Inflammatory macrophage treated with lipopolysaccharide for 4 hours (primary cell): ENCODE measurements around the gene QKI.
"Not testable (repeated sequence)": the region's sequence is repeated elsewhere in the genome, so short reads cannot be mapped to it uniquely, and the experiment has no call there.

ENCODE experiments used
- DNase-seq: peaks from one replicate; pipeline ENCODE4 v3.0.0-alpha.2; 2020

Gene QKI

GRCh38 chr6:163415620-163416556 lies 1.4 kb downstream of the QKI start:
- DNase-seq: peak; percentile 89

DNA sequence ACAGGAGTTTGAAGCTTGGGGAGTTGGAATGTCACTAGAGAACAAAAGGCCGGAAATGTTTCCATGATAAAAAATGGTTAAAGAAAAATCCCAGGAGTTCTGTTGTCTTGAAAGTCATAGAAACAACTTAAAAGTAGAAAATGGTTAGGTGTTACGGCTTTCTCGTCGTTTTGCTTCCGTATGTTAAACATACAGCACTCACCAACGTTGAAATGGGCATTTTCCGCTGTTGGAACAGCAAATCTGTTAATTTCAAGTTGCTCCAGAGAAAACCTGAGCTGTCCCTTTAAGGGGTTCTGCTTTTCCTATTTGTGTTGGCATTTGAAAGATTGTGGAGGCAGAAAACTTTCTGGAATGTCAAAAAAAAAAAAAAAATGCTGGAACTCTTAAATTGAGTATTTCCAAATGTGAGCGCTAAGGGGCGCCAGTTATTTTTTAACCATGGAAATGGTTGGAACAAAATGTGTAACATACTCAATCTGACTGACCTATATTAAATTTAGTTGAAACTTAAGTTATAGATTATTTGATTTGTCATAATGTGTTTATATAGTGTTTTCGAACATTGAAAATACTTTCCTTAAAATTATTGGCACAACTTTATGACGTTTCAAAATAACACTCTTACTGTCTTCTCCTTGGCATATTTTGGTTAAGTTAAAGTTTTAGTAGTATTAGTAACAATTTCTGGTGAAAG lies 2.2 kb downstream of the QKI start:
- DNase-seq: peak; percentile 73

DNA sequence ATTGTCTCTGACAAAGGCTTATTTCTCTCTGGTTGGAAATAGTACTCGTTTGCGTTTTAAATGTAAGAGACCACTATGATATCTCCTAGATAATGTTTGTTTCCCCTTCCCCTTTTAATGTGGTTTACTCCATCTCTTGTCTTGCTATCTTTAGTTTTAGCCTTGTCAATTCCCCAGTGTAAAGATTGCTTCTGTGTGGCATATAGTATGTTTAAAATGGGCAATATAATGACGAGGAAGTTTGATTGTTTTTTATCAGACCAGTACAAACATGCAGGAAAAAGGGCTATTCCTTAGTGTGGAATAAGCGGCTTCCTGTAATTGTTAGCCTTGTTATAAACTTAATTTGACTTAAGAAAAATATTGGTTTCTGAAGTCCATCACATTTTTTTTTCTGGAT lies 3.1 kb downstream of the QKI start:
- no peak for DNase-seq

DNA sequence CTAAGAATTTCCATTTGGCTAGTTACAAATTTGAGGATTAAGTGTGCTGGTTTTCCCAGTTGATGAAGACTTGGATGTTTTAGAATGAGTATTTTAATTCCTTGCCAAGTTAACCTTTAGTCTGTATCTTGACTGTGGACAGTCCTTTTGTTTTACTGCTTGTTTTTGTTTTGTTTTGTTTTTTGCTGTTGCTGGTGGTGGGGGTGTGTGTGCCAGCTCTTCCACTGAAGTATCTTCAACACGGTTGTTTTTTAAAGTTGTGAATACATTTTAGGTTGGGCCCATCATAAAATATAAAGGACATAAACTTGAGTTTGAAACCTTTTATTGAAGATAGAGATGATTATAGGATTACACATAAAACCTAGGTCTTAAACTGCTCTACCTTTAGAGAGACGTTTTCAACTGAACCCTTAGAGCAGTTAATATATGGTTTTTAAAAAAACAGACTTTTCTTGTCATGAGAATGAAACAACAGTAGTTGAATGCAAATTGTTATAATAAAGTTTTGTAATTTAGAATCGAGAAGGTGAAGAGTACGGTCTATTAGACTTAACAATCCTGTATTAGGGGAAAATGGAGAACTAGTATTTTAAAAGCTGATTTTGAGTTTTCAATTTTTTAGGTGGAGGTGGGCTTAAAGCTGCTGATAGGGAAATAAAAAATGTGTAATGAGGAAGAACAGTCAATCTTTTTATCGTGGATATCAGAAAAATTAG lies 4.0 kb downstream of the QKI start:
- DNase-seq: no peak

GRCh38 chr6:163419413-163420288 lies 5.1 kb downstream of the QKI start:
- peak; percentile 55 for DNase-seq

DNA sequence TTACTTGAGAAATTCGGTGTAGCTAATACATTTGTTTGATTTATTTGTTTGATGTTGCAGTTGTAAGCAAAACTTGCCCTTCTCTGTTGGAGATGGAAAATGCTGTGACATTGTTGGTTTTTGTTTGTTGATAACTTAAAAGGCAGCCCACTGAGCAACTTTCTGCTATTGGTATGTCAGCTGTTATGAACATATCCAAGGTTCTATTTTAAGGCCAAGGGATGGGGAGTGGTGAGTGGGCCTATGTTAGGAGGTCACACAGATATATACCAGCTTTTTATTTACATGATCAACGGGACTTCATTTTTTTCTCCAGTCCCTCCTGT lies 5.7 kb downstream of the QKI start:
- no peak for DNase-seq

DNA sequence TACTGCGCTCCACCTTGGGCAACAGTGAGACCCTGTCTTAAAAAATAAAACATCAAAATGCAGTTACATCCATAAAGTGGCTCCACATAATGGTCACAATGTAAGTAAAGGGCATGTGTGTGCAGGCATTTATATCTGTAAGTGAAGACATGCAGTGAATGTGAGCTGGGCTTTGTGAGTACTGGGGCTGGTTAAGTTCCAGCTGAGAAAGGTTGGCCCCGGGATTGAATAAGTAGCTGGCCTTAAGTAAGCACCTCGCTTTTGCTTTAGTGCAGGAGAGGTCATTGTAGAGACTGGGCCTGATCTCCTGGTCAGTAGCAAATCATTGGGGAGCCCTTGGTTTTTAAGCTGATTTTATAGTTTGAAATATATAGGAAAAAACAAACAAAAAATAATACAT lies 8.0 kb downstream of the QKI start:
- DNase-seq: no peak

- no peak for DNase-seq
Observed at GRCh38 chr6:163423696-163424095, 9.2 kb downstream of the QKI start.

GRCh38 chr6:163427498-163428254 lies 13.2 kb downstream of the QKI start:
- peak; percentile 75 for DNase-seq

DNA sequence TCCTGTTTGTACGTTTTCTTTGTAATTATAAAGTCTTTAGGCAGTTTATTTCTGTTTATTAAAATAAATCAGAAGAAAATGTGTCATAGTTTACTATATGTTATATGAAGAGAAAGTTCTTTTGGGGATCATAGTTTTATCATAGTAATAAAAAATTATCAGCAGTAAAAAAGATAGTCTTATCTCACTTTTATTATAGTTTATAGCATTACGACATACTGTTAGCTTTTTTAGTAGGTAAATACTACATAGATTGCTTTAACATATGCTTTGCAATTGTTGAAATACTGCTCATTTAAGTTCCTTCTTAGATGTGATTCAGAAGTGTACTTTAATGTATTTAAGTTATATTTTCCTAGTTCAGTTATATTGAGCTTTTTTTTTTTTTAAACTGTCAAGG lies 13.9 kb downstream of the QKI start:
- no peak for DNase-seq

GRCh38 chr6:163429858-163430448 lies 15.4 kb downstream of the QKI start:
- DNase-seq: no peak

DNA sequence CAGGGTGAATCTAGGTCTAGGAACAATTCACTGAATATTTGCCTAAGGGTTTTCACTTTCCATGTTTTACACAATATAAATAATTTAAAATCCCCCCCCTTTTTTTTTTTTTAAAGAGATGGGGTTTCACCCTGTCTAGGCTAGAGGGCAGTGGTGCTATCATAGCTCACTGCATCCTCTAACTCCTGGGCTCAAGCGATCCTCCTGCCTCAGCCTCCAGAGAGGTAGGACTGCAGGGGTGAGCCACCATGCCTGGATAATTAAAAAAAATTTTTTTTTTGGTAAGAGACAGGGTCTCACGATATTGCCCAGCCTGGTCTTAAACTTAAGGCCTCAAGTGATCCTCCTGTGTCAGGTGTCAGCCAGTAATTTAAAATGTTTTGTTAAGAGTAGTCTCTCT lies 17.8 kb downstream of the QKI start:
- no peak for DNase-seq

DNA sequence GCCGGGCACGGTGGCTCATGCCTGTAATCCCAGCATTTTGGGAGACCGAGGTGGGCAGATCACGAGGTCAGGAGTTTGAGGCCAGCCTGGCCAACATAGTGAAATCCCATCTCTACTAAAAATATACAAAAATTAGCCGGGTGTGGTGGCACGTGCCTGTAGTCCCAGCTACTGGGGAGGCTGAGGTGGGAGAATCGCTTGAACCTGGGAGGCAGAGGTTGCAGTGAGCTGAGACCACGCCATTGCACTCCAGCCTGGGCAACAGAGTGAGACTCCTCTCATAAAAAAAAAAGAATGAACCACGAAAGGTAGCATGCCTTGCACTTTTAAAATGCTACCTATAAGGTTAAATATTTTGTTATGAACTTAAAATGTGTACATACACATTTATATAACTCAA lies 19.0 kb downstream of the QKI start:
- DNase-seq: not testable (repeated sequence)

GRCh38 chr6:163435023-163435422 lies 20.5 kb downstream of the QKI start:
- no peak for DNase-seq

DNA sequence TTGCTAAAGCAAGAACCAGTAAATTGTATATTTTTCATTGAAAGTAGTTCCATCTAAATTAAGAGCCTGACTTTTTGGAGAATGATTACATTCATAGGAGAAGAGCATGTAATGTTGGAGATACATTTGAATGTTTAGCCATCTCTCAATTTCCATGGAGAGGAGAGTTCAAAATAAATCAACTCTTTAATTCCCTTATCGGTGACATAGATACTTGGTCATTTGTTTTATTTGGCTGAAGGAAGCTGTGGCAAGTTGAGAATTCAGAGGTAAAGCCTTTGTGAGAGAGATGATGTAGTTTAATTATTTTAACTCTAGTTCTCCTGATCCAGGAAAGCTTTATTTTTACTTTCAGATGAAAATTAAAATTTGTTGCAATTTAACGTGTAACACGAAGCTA lies 22.3 kb downstream of the QKI start:
- no peak for DNase-seq

DNA sequence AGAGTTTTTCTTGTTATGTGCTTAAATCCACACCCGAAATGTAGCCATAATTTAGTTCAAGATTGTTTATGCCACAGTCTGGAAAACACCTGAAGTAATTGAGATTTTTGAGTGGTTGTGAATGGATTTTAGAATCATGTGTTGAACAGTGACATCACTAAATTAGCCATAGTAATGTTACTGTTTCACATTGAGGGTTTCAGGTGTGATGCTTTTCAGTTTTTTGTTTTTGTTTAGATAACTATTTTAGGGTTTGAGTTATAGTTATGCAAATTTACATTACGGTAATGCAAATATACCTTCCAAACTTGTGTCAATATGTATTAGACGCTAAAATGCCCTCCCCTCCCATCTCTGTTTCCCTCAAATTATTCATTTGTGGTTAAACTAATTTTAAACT lies 22.9 kb downstream of the QKI start:
- DNase-seq: no peak

DNA sequence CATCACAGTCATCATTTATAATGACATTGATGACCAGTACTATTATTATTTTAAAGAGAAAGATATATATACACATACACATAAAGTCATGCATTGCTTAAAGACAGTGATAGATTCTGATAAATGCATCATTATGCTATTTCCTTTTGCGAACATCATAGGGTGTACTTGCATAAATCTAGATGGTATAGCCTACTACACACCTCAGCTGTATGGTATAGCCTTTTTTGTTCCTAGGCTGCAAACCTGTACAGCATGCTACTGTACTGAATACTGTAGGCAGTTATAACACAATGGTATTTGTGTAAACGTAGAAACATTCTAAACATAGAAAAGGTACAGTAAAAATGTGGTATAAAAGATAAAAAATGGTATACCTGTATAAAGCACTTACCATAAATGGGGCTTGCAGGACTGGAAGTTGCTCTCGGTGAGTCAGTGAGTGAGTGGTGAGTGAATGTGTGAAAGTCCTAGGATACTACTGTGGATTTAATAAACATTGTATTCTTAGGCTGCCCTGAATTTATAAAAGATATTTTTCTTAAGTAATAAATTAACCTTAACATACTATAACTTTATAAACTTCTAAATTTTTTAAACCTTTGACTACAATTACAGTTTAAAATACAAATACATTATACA lies 23.9 kb downstream of the QKI start:
- no peak for DNase-seq

- no peak for DNase-seq
Observed at GRCh38 chr6:163438940-163439335, 24.4 kb downstream of the QKI start.

- DNase-seq: not testable (repeated sequence)
Observed at GRCh38 chr6:163439390-163439789, 24.9 kb downstream of the QKI start.

- DNase-seq: no peak
Observed at GRCh38 chr6:163439997-163440396, 25.5 kb downstream of the QKI start.

GRCh38 chr6:163442336-163442735 lies 27.8 kb downstream of the QKI start:
- DNase-seq: no peak
